ENCODE results near the gene STX1B.

The STX1B gene

DNA sequence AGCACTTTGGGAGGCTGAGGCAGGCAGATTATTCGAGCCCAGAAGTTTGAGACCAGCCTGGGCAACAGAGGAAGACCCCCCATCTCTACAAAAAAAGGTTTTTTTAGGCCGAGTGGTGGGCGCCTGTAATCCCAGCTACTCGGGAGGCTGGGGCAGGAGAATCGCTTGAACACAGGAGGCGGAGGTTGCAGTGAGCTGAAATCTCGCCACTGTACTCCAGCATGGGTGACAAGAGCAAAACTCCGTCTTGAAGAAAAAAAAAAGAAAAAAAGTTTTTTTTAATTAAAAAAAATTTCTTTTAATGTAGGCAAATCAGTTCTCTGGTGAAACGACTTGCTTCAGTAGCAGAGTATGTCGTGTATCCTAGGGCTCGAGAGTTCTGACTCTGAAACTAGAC is 14.5 kb downstream of the STX1B start:
- FAIRE-seq = no peak

DNA sequence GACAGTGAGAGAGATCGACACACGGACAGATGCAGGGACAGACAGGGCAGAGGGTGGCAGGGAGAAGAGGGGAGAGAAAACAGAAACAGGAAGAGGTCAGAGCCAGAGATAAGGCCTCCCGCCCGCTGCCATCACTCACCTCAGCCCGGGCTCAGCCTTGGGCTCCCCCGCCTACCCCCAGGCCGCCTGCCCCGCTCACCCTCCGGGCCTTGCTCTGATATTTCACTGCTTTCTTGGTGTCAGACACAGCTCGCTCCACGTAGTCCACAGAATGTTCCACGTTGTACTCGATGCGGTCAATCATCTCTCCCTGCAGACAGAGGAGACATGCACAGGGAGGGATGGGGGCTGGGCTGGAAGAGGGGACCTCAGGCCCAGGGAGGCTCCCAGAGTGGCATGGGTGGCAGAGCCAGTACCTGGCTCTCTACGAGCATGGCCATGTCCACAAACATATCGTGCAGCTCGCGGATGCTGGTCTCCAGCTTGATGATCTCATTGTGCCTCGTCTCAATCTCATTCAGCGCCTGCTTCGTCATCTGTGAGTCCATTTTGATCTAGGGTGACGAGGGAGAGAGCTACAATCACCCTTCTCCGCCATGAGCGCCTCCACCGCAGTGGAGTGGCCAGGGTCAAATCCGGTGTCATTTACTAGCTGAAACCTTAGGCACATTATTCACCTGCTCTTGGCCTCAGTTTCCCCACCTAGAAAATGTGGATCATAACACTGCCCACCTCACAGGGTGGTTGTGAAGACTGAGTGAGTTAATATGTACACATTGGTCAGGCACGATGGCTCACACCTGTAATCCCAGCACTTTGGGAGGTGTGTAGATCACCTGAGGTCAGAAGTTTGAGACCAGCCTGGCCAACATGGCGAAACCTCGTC is 17.3 kb downstream of the STX1B start:
- FAIRE-seq = no peak

DNA sequence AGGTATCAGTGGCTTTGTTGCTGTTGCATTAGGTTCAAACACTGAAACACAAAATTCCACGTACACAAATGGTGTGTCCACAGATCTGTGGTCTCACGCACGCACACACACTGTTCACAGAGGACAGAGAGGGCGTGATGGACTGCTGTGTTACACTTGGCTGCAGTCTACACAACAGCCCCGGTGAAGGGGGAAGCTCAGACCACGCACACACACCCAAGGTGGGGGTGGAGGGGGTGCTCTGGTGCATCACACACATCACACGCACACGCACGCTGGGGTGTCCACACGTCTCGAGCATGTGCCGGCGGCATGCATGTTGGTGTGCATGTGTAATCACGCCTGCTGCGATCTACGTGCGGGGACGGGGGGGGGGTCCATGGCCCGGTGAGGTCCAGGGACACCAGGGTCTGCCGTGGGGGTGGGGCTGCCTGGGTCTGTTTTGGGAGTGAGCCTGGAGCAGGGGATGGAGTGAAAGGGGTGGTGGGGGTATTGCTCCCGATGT is 18.1 kb downstream of the STX1B start:
- FAIRE-seq = no peak

DNA sequence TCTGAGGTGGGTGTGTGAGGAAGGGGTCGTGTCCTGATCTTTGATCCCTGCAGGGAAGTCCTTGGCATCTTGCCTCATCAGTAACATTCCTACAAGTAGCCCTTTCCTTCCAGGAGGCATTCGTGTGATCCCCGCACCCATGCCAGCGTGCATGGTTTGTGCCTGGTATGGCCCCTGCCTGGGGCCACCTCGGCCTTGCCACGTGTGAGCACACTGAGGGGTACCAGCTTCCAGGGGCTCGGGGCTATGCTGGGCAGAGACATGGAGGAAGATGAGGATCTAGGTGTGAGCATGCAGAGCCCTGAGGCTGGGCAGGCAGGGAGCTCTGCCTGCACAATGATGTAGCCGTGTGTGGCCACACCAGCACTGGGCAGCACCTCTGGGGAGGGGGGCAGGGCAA is 19.4 kb downstream of the STX1B start:
- FAIRE-seq = no peak

DNA sequence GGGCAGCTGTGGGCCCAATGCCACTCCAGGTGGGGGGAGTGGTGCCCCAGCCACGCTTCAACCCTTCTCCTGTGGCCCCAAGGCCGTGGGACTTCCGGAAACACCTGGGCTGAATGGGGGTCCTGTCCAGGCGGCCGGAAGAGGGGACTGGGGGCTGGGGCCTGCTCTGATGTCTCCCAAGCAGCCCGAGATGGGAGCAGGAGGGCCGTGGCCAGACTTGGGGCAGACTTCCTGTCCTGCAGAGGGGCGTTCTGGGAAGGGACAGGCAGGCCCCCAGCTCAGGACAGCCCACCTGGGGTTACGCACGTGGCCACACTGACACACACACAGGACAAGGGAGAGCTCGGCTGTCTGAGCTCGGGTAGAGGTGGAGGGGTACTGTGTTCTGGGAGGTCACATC is 20.3 kb downstream of the STX1B start:
- no peak for FAIRE-seq

DNA sequence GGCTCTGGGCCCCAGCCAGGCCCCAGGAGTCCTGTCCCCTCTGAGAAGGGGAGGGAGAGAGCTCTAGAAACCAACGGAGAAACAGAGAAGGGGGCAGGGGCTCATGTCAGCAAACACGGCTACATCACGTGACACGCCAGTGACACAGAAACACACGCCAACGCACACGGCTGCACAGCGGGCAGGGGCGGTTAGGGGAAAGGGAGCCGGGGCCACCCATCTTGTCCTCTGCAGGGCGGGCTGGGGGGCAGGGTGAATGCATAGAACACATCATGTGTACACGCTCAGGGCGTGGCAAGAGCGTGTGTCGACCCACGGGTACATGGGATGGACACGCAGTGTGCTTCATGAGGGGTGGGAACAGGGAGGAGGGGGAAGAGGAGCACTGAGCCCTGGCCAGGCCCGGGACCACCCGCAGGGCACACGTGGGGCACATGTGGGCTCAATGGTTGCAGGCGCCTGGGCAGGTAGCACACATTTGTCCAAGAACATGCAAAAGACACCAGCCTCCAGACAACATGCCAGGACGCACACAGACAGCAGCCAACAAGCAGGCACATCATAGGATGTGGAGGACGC is 20.9 kb downstream of the STX1B start:
- no peak for FAIRE-seq

DNA sequence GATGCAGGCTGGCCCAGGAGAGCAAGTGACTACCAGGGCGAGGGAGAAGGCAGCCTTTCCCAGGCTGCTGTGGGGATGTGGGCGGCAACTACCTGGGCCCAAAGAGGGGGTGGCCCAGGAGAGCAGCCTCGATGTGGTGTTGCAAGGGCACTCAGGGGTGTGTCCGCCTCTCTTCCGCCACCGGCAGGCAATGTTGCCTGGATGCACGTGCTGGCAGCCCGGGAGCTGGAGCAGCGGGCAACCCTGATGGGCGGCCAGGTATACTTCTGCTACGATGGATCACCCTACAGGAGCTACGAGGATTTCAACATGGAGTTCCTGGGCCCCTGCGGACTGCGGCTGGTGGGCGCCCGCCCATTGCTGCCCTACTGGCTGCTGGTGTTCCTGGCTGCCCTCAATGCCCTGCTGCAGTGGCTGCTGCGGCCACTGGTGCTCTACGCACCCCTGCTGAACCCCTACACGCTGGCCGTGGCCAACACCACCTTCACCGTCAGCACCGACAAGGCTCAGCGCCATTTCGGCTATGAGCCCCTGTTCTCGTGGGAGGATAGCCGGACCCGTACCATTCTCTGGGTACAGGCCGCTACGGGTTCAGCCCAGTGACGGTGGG is 22.8 kb downstream of the STX1B start:
- FAIRE-seq = no peak

DNA sequence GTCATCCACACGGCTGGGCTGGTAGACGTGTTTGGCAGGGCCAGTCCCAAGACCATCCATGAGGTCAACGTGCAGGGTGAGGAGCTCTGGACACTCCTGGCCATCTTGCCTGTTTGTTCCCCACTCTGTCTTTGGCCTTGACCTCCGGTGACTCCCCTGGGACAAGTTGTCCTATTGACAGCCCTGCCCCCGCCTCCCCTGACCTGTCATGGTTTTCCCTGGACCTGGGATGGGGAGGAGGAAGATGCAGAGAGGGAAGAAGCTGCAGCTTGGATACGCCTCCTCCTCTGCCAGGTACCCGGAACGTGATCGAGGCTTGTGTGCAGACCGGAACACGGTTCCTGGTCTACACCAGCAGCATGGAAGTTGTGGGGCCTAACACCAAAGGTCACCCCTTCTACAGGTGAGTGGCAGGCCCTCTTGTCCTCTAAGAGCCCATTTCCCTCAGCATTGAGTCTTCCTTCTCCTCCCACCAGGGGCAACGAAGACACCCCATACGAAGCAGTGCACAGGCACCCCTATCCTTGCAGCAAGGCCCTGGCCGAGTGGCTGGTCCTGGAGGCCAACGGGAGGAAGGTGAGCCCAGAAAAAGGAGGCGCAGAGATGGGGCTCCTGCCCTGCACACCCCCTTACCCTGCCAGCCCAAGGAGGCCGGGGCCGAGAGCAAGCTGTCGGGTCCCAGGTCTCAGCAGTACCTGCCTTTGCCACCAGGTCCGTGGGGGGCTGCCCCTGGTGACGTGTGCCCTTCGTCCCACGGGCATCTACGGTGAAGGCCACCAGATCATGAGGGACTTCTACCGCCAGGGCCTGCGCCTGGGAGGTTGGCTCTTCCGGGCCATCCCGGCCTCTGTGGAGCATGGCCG is 24.1 kb downstream of the STX1B start:
- no peak for FAIRE-seq

DNA sequence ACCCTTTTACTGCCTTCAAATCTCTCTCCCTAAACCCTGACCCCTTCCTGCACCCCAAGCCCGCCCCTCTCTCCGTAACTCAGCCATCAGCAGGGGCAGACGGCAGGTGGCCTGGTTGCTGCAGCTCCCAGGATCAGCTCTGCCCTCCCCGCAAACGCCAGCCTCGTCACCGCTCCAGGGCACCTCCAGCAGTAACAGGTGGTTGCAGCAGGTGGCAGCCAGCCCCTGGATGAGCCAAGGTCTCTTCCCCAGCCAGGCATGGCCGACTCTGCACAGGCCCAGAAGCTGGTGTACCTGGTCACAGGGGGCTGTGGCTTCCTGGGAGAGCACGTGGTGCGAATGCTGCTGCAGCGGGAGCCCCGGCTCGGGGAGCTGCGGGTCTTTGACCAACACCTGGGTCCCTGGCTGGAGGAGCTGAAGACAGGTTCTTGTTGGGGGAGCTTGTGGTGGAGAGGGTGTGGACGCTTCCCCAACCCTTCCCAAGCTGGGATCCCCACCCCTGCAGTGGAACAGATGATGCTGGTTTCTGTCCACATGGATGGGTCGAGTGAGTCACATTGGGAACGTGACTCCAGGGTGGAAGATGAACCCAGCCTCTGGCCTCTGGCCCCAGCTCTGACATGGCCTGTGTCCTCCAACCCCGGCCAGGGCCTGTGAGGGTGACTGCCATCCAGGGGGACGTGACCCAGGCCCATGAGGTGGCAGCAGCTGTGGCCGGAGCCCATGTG is 24.9 kb downstream of the STX1B start:
- no peak for FAIRE-seq

DNA sequence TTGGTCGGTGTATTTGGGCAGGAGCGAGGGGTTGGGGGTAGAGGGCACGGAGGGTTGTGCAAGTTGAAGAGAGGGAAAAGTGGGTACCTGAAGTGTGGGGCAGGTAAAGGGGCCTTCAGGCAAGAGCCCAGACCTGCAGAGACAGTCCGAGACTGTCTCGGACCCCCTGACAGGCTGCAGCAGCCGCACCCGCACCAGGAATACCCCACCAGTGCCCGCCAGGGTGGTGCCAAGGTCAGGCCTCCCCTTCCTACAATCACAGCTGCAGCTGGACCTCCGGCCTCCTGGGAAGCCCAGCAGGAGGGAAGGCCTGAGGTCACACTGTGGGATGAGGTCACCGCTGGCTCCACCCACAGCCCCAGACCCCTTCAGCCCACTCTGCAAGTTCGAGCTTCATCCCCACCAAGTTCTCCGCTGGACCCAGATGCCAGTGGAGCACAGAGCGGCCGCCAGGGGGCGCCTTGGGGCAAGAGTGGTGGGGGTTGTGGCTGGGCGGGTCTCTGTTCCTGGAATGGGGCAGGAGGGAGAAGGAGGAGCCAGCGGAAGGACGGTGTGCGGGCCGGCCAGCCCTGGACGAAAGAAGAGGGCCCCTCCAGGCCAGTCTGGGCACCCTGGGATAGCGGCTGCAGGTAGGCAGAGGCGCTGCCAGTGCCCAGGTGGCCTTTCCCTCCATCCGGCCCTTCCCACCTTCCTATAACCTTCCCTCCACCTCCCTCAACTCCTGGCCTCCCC is 25.6 kb downstream of the STX1B start, which contains the start of gene HSD3B7:
Gene HSD3B7, plus strand, starts transcription at position 539 of the 732 bp plus-strand sequence. CDS start 452 bp downstream, outside the sequence.
- no peak for FAIRE-seq

DNA sequence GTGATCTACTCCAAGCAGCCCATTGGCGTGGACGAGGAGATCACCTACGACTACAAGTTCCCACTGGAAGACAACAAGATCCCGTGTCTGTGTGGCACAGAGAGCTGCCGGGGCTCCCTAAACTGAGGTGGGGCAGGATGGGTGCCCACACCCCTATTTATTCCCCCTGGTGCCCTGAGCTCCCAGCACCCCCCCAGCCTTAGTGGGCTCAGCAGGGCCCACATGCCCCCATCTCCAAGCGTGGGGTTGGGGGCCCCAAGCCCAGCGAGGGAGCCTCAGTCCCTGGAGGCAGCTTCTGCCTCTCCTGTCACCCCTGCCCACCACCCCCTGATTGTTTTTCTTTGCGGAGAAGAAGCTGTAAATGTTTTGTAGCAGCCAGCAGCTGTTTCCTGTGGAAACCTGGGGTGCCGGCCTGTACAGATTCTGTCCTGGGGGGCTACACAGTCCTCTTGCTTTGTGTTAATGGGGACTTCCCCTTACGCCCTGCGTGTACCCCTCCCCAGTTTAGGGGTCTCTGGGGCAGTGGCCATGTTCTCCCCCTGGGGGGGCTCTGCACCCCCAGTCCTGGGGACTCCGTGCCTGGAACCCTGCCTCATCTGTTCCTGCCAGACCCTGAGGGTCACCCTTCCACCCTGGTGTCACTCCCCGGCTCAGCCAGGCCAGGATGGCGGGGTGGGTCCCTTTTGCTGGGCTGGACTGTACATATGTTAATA is 26.4 kb downstream of the STX1B start:
- no peak for FAIRE-seq

DNA sequence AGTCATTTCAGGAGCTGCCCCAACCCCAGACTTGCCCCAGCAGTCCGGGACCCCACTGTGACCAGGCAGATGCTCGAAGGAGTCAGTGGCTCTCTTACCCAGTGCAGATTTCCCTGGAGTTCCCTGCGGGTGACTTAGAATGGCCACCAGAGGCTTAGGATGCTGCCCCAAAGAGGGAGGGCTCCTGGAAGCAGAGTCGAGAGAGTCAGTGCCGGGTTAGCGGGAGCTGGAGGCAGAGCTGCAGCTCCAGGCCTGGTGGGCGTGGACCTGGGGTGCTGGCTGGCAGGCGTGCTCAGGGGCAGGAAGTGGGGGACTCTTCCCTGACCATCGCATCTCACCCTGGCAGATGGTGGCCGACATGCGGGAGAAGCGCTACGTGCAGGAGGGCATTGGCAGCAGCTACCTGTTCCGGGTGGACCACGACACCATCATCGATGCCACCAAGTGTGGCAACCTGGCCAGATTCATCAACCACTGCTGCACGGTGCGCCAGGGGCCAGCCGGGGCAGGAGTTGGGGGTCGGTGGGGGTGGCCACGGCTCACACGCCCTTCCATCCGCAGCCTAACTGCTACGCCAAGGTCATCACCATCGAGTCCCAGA is 27.0 kb downstream of the STX1B start:
- FAIRE-seq = no peak

DNA sequence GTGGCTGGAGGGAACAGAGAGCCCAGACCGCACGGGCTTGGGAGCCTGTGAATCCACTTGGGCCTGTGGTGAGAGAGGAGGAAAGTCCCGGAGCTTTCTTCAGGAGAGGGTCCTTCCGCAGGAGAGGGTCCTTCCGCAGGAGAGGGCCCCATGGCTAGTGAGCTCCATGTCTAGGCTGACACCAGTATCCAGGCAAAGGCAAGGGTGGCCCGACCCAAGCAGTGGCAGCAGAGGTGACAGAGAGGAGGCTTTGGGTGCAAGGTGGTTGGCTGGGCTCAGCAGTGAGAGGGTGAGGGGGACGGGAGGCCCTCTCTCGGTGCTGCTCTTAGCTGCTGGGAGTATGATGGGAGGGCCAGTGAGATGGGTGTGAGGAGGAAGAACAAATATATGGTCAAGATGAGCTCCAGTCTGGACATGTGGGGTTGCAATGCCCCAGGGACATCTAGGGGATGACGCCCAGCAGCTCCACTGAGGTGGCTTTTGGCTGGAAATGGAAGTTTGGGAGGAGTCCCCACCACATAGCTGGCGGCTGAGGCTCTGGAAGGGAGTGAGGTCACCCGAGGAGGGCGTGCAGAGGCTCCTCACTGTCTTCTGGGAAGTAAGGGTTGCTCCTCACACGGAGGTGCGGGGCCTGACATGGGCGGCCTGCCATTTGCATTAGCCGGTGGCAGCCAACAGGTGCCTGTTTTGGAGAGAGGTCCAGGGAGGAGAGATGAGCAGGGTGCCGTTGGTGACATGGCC is 27.7 kb downstream of the STX1B start:
- FAIRE-seq = no peak

DNA sequence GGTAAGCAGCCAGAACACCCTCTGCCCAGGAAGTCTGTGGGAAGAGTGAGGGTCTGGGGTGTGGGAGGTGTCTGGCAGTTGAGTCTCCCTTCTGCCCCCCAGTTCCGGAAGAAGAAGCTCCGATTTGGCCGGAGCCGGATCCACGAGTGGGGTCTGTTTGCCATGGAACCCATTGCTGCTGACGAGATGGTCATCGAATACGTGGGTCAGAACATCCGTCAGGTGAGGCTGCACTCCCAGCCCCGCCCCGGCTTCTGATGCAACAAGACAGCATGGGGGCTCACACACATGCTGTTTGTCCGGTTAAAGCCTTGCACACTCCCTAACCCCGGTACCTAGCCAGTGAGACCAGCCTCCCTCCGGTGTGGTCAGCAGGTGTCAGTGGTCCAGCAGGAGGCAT is 29.5 kb downstream of the STX1B start:
- no peak for FAIRE-seq

DNA sequence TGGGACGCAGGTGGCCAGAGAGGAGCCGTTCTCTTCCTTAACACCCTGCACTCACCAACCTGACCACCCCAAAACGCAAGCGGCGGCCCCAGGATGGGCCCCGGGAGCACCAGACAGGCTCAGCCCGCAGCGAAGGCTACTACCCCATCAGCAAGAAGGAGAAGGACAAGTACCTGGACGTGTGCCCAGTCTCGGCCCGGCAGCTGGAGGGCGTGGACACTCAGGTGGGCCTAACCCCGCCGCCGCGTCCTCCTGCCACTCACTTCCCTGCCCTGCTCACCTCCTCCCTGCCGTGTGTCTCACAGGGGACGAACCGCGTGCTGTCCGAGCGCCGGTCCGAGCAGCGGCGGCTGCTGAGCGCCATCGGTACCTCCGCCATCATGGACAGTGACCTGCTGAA is 30.0 kb downstream of the STX1B start:
- no peak for FAIRE-seq

DNA sequence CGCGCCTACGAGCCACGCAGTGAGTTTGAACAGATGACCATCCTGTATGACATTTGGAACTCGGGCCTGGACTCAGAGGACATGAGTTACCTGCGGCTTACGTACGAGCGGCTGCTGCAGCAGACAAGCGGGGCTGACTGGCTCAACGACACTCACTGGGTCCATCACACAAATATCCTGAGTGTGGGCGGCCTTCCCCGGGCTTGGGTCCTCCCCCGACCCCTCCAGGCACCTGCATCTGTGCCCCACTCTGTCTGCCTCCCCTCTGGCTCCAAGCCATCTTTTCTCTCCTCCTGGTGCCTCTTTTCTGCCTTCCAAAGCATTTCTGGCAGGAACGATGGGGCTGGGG is 30.4 kb downstream of the STX1B start:
- FAIRE-seq = no peak

DNA sequence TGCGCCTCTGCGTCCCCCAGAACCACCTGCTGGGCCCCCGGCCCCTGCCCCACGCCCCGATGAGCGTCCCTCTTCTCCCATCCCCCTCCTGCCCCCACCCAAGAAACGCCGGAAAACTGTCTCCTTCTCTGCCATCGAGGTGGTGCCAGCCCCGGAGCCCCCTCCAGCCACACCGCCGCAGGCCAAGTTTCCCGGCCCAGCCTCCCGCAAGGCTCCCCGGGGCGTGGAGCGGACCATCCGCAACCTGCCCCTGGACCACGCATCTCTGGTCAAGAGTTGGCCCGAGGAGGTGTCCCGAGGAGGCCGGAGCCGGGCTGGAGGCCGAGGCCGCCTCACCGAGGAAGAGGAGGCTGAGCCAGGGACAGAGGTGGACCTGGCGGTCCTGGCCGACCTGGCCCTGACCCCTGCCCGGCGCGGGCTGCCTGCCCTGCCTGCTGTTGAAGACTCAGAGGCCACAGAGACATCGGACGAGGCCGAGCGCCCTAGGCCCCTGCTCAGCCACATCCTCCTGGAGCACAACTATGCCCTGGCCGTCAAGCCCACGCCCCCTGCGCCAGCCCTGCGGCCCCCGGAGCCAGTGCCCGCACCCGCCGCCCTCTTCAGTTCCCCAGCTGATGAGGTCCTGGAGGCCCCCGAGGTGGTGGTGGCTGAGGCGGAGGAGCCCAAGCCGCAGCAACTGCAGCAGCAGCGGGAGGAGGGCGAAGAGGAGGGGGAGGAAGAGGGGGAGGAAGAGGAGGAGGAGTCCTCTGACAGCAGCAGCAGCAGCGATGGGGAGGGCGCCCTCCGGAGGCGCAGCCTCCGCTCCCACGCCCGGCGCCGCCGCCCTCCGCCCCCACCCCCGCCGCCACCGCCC is 31.0 kb downstream of the STX1B start:
- no peak for FAIRE-seq

DNA sequence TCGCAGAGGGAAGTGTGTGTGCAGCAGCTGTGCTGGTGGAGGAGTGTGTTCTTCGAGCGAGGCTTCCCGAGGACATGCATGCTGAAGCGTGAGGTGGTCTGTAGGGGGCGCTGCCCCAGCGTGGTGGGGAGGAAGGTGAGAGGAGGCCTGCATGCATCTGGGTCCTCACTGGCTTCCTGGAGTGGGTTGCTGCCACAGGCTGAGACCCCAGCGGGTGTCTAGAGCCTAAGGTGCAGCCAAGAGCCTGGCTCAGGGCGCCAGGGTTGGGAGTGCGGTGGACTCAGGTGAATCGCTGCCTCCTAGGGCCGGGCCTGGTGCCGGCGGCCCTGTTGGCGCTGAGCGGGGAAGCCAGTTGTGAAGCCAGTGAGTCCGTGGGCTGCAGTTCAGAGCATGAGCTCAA is 32.9 kb downstream of the STX1B start:
- no peak for FAIRE-seq

DNA sequence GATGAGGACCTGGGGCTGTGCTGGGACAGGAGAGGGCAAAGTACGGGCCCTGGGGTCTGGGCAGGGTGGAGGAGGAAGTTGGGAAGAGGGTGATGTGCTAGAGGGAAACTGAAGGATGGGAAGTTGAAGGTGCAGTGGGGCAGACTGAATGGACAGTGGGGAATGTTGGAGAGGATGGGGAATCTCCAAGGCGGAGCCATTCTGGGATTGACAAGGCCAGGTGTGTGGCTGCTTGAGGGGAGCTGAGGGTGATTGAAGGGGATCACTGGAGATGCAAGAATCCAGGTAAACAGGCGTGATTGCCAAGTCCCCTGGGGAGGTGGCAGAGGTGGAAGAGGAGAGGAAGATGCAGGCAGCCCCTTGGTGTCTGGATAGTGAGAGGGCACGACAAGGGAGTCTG is 34.0 kb downstream of the STX1B start:
- FAIRE-seq = no peak
